ENCODE measurements around the gene TMEM233.
A peak's percentile ranks its signal among the peaks of the same experiment; 100 is the strongest.
"Not testable (repeated sequence)": the region's sequence is repeated elsewhere in the genome, so short reads cannot be mapped to it uniquely, and the experiment has no call there.

TMEM233 gene

GRCh38 chr12:119658166-119658565, 64.6 kb downstream of the TMEM233 start:
- not testable (repeated sequence) for DNase-seq (ENCODE audit: low read depth)

GRCh38 chr12:119659289-119659897, 65.8 kb downstream of the TMEM233 start:
- DNase-seq (ENCODE audit: low read depth), result no peak

- no peak for DNase-seq (ENCODE audit: low read depth)
These were observed 66.5 kb downstream of the TMEM233 start for GRCh38 chr12:119660076-119660475.

- DNase-seq (ENCODE audit: low read depth), result no peak
These were observed 68.3 kb downstream of the TMEM233 start for GRCh38 chr12:119661882-119662281.

- no peak for DNase-seq (ENCODE audit: low read depth)
These were observed 71.1 kb downstream of the TMEM233 start for GRCh38 chr12:119664642-119665041.

GRCh38 chr12:119665164-119665929, 71.8 kb downstream of the TMEM233 start:
- DNase-seq (ENCODE audit: low read depth), result no peak

- no peak for DNase-seq (ENCODE audit: low read depth)
These were observed 72.7 kb downstream of the TMEM233 start for GRCh38 chr12:119666226-119666795.

- DNase-seq (ENCODE audit: low read depth), result no peak
These were observed 73.5 kb downstream of the TMEM233 start for GRCh38 chr12:119666900-119667576.

- DNase-seq (ENCODE audit: low read depth), result peak; percentile 95
These were observed 74.2 kb downstream of the TMEM233 start, which contains the start of gene PRKAB1 for GRCh38 chr12:119667577-119668323. TSS of gene PRKAB1 (plus strand) at chr12:119668133. CDS start at chr12:119668245, 112 bp downstream.

- DNase-seq (ENCODE audit: low read depth), result no peak
These were observed 74.8 kb downstream of the TMEM233 start for GRCh38 chr12:119668324-119668841.

- no peak for DNase-seq (ENCODE audit: low read depth)
These were observed 76.3 kb downstream of the TMEM233 start for GRCh38 chr12:119669744-119670472.

GRCh38 chr12:119671070-119671469, 77.5 kb downstream of the TMEM233 start:
- no peak for DNase-seq (ENCODE audit: low read depth)

GRCh38 chr12:119672194-119672593, 78.6 kb downstream of the TMEM233 start:
- DNase-seq (ENCODE audit: low read depth), result no peak

- DNase-seq (ENCODE audit: low read depth), result no peak
These were observed 80.1 kb downstream of the TMEM233 start for GRCh38 chr12:119673634-119674033.

GRCh38 chr12:119674560-119674959, 81.0 kb downstream of the TMEM233 start:
- DNase-seq (ENCODE audit: low read depth), result no peak

- no peak for DNase-seq (ENCODE audit: low read depth)
These were observed 82.4 kb downstream of the TMEM233 start for GRCh38 chr12:119676022-119676421.

GRCh38 chr12:119676573-119676972, 83.0 kb downstream of the TMEM233 start:
- DNase-seq (ENCODE audit: low read depth), result no peak

GRCh38 chr12:119678459-119678858, 84.9 kb downstream of the TMEM233 start:
- DNase-seq (ENCODE audit: low read depth), result no peak

- DNase-seq (ENCODE audit: low read depth), result no peak
These were observed 85.5 kb downstream of the TMEM233 start for GRCh38 chr12:119679081-119679480.

GRCh38 chr12:119679490-119679889, 85.9 kb downstream of the TMEM233 start:
- no peak for DNase-seq (ENCODE audit: low read depth)

- no peak for DNase-seq (ENCODE audit: low read depth)
These were observed 87.5 kb downstream of the TMEM233 start for GRCh38 chr12:119681111-119681510.
